GM19035 (cell line): Measurements from ENCODE around the gene UQCC2.

ENCODE experiments used
- ATAC-seq: cut with Tn5 transposase; IDR thresholded peaks from one replicate; pipeline ENCODE4 v1.9.1; 2021; ENCODE audit not compliant: unreplicated experiment

Gene UQCC2

DNA sequence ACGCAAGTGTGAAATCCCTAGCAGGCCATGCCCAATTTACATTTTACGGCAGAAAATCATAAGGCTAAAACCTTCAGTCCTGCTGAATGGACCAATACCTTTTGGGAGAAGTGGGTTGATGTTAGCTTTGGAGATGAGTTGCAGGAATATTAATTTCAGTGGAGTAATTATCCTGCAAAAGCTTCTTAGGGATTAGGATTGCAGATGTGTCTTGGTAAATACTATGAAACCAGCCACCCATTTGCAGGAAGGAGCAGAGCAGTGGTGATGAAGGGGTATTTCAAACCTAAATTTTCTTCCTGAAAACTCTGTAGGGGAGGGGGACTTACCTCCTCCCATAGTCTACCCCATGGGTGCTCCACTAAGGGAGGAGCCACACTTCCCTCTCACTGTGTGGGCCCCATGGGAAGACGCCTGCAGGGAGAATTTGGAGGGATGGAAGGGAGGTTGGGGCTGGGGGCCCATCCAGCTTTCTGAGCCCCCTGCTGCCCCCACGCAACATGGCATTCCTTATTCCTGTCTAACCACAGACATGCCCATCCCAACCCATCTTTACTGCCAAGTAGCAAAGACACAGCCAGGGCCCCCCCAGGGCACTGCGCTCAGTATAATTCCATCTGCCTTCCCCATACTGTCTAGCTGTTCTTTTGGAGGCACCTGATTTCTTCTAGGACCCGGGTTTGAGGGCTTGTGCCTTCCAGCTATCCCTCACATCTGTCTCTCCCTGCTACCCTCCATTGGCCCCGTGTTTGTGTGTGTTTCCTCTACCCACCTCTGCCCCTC is 14.6 kb upstream of the UQCC2 start:
- ATAC-seq = no peak

DNA sequence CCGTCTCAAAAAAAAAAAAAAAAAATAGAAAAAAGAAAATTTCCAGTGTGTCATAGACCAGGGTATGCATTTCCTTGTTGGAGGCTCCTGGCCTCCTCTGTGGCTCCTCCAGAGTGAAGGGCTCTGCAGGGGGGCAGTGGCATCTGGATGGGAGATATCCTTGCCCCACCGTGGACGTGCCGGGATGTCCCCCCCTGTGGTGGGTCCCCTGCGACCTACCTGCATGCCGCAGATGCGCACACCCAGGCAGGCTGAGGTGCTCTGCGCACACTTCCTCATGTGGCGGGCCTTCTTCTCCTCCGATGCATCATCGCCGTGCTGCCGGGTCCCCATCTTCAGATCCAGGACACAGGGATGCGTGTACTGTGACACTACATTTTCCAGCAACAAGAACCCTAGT is 13.7 kb upstream of the UQCC2 start:
- no peak for ATAC-seq

DNA sequence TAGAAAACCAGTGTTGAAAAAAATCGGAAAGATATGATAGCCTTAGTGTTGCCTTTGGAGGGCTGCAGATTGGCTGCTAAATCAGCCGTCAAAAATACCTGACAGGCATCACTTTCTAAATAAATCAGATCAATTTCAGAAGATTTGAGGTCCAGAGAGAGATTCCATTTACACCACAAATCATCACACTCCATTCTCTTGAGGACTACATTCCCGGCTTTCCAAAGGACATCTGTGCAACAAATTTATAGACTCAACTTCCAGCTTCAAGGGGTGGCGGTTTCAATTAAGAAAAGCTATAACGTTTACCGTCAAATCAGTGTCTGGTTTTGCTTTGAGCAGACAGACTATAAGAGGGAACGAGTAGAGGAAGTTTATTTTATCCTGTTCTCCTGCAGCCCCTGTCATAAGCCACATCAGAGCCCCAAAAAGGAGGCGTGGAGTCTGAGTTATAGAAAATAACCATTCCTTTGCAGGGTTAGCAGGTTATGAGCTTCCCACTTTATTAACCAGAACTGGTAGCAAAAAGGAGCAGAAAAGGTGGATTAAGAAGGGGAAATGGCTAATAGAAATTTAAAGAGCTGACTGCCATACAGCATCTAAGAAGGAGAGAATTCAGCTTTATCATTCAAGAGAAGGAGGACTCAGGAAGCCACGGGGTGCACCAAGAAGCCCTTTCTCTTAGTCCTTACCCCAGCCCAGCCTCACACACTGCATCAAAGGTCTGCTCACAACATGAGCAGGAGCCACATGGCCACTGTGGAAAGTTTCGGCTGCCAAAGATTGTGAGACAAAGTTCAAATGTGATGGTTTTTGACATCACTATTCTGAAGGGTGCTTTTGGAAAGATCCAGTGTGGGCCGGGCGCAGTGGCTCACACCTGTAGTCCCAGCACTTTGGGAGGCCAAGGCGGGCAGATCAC is 12.9 kb upstream of the UQCC2 start:
- no peak for ATAC-seq

DNA sequence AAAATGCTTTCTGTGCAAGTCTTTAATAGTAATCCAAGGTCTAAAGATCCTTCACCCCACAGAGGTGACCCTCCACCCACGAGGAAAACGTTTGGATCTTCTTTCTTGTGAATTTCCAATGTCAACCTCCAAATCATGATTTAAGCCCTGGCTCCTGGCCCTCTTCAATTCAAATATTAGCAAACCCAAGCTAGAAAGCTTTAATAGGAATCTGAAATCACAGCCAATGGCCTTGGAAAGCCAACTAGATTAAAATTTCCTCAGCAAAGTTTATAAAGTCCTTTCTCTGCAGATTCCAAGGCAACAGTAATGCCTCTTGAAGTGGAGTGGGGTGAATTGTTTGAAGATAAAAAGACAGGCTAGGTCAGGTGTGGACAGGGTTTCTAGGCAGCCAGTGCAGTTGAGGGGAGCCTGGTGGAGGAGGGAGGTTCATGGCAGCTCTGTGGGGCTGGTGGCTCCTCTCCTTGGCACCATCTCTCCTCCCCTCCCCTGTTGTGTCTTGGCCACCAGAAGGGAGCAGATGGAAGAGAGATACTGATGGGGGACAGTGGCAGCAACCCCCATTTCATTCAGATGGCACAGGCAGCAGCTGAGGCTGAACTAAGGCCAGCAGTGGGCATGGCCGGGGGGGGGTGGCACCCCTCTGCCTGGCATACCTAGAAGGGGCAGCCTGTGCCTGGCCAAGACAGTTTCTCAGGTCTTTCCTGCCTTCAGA is 12.0 kb upstream of the UQCC2 start:
- ATAC-seq = no peak

DNA sequence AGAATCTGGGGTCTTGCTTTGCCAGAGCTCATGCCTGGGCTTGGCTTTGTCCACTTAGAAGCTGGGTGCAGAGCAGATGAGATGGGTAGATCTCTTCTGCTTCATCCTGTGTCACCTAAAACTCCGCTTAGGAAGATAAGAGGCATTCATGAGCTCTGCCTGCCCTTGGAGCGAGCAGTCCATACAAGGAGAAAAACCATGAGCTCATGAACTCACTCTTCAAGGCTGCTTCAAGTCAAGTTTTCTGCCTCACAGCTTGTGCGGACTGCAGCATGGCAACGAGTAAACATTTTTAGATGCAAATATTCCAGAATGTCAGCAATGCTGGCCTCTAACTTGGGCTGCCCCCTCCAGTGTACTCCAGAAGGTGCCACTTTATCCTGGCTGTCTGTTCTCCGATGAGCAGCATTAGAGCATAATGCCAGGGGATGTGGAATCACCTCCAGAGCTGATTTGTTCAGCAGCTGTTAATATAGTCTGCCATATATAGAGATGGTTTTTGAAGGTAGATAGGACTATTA is 10.7 kb upstream of the UQCC2 start:
- ATAC-seq = no peak

DNA sequence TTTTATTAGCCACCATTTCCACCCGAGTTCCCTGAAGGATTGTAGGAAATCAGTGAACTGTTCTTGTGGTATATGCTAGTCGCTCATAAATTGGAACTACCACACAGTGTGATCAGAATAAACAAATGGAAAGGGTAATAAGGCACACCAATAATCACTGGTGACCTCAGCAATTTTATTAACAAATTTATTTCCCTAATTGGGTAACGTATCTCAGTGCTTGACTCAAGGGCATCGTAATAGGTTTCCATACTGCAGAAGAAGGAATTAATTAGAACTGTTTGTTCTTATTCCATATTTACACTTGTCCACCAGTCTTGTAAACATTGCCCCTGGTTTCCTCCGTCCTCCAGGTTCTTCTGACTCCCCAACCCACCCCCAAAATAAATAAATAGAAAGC is 10.0 kb upstream of the UQCC2 start:
- no peak for ATAC-seq

DNA sequence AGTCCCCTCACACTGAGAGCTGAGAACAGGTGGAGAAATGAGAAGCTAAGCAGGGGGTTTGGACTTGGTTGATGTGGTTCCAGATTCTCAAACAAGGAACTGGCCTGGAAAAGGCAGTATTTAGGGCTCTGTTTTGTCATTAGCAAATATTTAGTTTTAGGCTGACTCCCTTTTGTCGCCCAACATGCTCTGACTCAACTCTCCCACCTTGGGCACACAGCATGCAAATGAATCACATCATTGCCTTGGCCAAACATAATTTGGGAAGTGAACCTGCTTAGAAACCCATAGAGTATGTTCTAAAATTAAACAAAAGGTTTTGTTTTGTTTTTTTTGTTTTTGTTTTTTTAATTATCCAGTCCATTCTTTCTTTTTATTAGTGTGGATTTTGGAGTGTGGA is 9.5 kb upstream of the UQCC2 start:
- no peak for ATAC-seq

DNA sequence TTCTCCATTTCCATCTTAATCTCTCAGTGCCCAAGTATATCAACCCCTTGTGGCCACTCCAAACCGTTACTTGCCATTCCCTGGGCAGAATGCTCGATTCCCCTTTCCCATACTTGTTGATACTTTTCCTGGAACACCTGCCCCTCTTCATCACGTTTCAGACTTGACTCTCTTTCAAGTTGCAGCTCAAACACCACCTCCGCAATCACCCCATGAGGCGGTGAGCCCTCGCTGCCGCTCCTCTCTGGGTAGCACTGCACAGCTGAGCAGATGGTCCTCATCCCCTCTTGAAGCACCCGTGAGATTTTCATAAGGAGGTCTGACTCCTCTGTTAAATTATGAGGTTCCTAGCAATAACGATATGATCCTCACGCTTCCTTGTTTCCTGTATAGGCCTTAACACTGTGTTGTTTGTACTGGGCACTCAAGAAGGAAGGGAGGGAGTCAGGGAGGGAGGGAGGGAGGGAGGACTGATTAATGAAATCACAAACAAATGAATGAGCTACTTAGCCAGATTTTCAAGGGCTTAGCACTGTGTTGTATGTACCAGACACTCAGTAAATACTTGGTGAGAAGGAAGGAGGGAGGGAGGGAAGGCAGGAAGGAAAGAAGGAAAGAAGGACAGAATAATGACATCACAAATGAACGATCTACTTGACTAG is 8.0 kb upstream of the UQCC2 start:
- ATAC-seq = no peak

DNA sequence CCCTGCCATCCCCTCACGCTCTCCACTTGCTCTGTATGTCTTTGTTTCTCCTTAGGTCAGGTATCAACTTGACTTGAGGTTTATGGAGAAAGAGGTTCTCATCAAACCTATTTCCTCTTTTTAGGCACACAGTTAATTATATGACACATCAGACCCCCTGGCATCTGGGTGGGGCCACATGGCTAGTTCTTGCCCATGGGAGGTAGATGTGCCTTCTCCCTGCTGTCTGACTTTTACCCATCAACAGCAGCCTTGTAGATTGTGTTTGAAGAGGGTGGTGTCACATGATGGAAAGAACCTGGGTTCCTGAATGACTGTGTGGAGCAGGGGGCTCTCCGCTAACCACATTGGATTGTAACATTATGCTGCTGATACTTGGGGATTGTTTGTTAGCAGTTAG is 7.2 kb upstream of the UQCC2 start:
- no peak for ATAC-seq

DNA sequence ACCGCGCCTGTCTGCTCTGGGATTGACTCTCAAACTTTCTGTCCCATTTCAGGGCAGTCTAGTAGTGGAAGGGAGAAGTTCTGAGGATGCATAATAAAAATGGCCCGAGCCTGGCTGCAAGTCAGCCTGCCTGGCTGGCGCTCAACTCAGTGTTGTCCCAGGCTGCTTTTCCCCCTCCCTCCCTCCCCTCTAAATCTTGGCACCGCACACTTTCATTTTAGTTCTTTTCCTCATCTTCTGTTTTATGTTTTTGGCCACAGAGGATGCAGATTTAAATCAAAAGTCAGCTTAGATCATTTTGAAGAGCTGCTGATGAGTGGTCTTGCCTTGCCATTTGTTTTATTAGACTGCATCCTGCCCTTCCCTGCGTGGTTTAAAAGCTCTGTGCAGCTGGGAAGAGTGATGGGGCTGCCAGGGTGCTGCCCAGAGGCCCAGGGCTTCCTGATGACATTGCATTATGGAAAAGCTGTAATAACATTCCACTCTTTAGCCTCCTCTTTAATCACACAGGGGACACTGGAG is 6.5 kb upstream of the UQCC2 start:
- no peak for ATAC-seq

DNA sequence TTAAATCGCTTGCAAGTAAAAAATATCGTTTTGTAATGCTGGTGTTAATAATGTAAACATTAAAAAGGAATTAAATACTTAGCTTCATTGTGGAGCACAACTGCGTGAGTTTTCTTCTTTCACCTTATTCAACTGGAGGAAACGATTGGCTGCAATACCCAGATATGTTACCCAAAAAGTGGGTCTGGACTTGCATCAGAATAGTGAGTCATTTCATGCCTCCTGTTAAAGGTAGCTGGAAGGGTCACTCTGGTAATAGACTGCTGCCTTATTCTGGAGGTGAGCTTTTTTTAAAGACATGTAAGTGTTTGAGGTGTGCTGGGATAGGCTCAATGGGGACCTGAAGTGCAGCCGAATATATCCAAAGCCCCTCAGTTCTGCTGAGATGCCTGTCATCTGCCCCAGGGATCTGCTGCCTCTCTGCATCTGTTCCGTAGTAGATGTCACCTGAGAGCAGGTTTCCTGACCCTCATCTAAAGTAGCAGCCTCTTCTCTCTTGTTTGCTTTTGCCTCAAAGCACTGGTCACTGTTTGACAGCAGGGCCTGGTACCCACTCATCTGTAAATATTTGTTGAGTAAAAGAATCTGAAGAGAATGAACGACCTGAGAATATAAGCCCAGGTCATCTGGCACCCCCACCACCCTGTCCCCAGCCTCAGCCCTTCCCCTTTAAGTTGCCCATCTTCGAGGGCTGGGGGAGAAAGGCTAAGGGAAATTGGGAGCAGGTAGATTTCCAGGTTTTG is 5.6 kb upstream of the UQCC2 start:
- ATAC-seq = no peak

DNA sequence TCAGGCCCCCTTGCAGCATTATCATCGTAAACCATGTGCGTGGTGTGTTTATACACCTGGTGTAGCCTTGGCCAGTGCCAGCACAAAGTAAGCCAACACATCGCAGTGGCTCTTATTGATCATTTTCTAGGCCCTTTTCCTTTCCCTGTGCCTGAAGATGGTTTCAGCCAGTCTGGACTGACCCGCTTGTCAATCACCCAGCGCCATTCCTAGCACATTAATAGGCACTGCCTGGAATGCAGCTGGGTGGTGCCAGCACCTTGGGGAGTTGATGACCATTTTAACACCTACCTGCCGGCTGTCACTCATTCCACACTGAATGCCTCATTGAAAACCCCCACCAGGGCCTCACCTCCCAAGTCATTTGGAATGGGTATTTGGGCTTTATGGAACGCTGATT is 4.9 kb upstream of the UQCC2 start:
- ATAC-seq = no peak

DNA sequence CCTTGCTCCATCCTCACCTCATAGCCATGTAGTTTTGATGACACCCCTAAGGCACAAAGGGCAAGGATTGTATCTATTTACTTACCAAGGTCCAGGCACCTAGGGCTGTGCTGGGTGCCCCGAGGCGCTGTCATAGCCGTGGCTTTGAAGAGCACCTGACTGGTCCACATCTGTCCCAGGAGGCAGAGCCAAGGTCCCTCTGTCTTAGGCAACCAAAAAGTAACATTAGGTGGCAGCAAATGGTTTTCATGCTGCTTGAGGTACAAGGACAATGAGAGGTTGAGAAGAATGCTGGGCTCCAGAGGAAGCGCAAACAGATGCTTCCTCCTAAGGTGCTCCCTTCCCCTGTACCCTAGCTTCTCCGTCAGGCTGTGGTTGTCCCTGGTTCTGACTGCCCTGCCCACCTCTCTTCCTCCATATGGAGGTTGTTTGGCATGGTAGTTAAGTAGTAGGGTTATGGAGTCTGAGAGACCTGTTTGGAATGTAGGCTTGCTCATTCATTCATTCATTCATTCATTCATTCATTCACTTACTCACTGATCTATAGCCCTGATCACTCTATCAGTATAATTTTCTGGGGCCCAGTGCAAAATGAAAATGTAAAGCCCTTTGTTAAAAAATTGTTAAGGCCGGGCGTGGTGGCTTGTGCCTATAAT is 3.0 kb upstream of the UQCC2 start:
- ATAC-seq = no peak

DNA sequence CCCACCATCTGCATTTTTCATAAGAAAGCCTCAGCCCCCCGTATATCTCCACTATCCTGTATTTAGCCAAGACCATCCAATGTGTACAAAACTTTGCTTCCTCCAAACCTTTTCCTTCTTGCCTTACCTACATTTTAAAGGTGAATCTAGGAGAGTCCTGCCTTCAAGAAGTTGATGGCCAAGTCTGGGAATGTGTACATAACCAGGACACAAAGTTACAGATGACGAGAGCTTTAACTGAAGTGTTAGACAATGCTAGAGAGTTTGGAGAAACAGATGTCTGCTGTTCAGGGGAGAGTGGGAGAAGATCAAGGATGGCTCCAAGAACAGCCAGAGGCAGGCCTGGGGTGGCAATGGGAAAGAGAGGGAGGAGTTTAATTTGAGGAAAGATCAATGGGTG is 2.3 kb upstream of the UQCC2 start:
- no peak for ATAC-seq

DNA sequence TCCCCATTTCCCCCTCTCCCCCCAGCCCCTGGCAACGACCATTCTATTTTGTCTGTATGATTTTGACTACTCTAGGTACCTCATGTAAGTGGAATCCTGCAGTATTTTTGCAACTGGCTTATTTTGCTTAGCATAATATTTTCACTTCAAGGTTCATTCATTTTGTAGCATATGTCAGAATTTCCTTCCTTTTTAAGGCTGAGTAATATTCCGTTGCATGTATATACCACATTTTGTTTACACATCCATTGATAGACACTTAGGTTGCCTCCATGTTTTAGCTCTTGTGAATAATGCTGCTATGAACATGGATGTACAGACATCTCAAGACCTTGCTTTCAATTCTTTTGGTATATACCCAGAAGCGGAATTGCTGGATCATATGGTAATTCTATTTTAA is 1.4 kb upstream of the UQCC2 start:
- no peak for ATAC-seq

DNA sequence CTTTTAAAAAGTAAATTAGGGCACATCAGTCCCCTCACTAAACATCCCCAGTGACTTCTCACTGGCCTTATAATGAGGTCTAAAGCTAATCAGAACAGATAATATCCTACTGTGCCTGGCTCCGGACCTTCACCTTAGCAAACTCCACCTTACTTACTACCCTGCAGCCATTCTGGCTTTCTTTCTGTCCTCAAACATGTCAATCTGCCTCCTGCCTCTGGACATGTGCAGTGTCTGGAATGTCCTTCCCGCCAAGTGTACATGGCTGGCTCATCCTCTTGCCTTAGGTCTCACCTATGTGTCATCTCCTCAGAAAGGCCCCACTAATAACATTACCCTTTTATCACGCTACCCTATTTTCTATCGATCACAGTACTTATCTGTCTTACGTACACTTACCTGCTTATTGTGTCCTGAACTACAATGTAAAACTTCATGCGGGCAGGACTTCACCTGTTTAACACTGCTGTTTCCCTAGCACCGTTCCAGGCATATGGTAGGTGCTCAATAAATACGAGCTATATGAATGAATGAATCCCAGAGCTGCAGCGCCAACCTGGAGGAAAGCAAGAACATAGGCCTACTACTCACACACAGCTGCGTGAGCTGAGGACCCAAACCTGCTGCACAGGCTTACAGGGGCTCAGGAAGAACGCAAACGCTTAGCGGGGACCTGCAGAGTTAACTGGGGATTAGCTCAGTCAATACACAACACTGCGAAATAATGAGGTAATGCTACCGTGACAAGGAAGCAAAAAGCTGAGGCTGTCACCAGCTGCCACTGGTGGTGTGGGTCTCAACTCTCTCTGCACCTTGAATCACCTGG is 991 bp downstream of the UQCC2 start:
- peak; percentile 8 for ATAC-seq

DNA sequence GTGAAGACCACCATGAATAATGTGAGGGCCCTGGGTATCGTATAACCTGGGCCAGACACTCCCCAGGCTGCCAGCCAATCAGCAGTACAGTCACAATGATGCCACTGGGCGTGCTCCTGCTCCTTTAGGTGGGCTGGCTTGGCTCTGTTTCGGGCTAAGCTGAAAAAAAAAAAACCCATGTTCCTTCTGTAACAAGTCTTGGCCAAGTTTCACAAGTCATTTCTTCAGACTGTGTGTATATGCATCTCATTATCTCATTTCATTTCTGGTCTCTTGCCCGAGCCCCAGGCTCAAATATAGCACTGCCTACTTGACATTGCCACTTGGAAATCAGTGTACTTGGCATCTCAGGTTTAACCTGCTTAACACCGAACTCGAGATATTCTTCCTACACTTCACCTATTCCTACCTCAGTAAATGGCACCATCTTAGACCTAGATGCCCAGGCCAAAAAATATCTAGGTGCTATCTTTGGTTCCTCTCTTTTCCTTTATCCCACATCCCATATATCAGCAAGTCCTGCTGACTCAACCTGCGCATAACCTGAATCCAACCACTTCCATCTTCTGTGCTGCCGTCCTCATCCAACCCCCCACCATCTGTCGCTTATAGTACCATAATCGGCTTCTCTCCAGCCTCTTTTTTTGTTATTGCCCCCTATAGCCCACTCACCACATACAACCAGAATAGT is 1.8 kb downstream of the UQCC2 start:
- ATAC-seq = no peak
